DOHH2 (cell line): ENCODE results near the gene TNRC18.

ENCODE experiments used
- H3F3A ChIP-seq: fragments of 200-600 bp; sonication (generic), shearing (Covaris generic); 2 replicates; pipeline ENCODE4 v1.6.0; 2016; ENCODE audit warnings: antibody characterized with exemption, mild to moderate bottlenecking; ENCODE audit not compliant: control insufficient read depth, insufficient read depth
- H3K27ac ChIP-seq: fragments of 200-600 bp; sonication (generic); 2 replicates; pipeline ENCODE4 v1.5.1; 2014; ENCODE audit warnings: low read depth, mild to moderate bottlenecking, low read length, moderate library complexity
- H3K27me3 ChIP-seq: fragments of 200-600 bp; sonication (generic); 2 replicates; pipeline ENCODE4 v1.6.1; 2014; ENCODE audit warnings: mild to moderate bottlenecking, low read length, mixed read lengths; ENCODE audit not compliant: control insufficient read depth
- H3K36me3 ChIP-seq: fragments of 200-600 bp; sonication (generic); 2 replicates; pipeline ENCODE4 v1.6.1; 2014; ENCODE audit warnings: mild to moderate bottlenecking, low read length, moderate library complexity, mixed read lengths; ENCODE audit not compliant: control insufficient read depth
- H3K4me1 ChIP-seq: fragments of 200-600 bp; sonication (generic); 2 replicates; pipeline ENCODE4 v1.6.1; 2014; ENCODE audit warnings: mild to moderate bottlenecking, low read length, mixed read lengths; ENCODE audit not compliant: control insufficient read depth
- H3K4me2 ChIP-seq: fragments of 200-600 bp; sonication (generic); 2 replicates; pipeline ENCODE4 v1.6.0; 2014; ENCODE audit warnings: mild to moderate bottlenecking, low read length, moderate library complexity
- H3K4me3 ChIP-seq: fragments of 200-600 bp; sonication (generic); 2 replicates; pipeline ENCODE4 v1.5.1; 2014; ENCODE audit warnings: mild to moderate bottlenecking, low read length, mixed read lengths
- H3K79me2 ChIP-seq: fragments of 200-600 bp; sonication (generic); 2 replicates; pipeline ENCODE4 v1.6.1; 2014; ENCODE audit warnings: mild to moderate bottlenecking, low read length, mixed read lengths; ENCODE audit not compliant: control insufficient read depth
- H3K9me2 ChIP-seq: fragments of 200-600 bp; sonication (generic); replicated peaks from 2 replicates; pipeline ENCODE4 v1.6.1; 2014; ENCODE audit warnings: mild to moderate bottlenecking, low read length, mixed read lengths; ENCODE audit not compliant: control insufficient read depth
- H3K9me3 ChIP-seq: fragments of 200-600 bp; sonication (generic); 2 replicates; pipeline ENCODE4 v1.6.1; 2014; ENCODE audit warnings: antibody characterized with exemption, low read length, mixed read lengths; ENCODE audit not compliant: control insufficient read depth, insufficient read depth
- H4K20me1 ChIP-seq: fragments of 200-600 bp; sonication (generic); 2 replicates; pipeline ENCODE4 v1.6.0; 2014; ENCODE audit warnings: low read depth, mild to moderate bottlenecking, antibody characterized with exemption, low read length, moderate library complexity; ENCODE audit not compliant: control insufficient read depth, insufficient read depth
- CTCF ChIP-seq: fragments of 200-600 bp; sonication (generic); IDR thresholded peaks from one replicate; pipeline ENCODE4 v1.5.1; 2014; ENCODE audit warnings: antibody characterized with exemption, mild to moderate bottlenecking, low read depth, low read length; ENCODE audit not compliant: poor library complexity, severe bottlenecking
- EZH2phosphoT487 ChIP-seq: fragments of 200-600 bp; sonication (generic); IDR thresholded peaks from 2 replicates; pipeline ENCODE4 v1.6.1; 2017; ENCODE audit warnings: borderline replicate concordance, mild to moderate bottlenecking, antibody characterized with exemption, low read length, moderate library complexity, mixed read lengths

Gene TNRC18

GRCh38 chr7:5377816-5378215, 45.8 kb downstream of the TNRC18 start:
- Histone ChIP-seq H3K9me3 (no peaks in the 10 kb centered on the region), H3K27ac (no peak overlapping the region), H3K4me1 (no peaks in the 10 kb centered on the region), H3K27me3 (no peaks in the 10 kb centered on the region), H3K9me2 (no peaks in the 10 kb centered on the region), H3K4me3 (no peak overlapping the region), H3F3A (no peaks in the 10 kb centered on the region), H3K36me3 (peaks cover 8% of the 10 kb centered on the region), H3K79me2 (peaks cover 35% of the 10 kb centered on the region), H4K20me1 (peaks cover 6% of the 10 kb centered on the region; the same call in 1 of the 2 replicates), H3K4me2 (no peak overlapping the region)
- TF ChIP-seq EZH2phosphoT487 = no peak
- TF ChIP-seq CTCF = no peak

GRCh38 chr7:5377279-5377678, 46.4 kb downstream of the TNRC18 start:
- H3K79me2 ChIP-seq = peaks cover 30% of the 10 kb centered on the region
- no peaks in the 10 kb centered on the region for H3F3A ChIP-seq
- H3K9me3 ChIP-seq = no peaks in the 10 kb centered on the region
- no peak overlapping the region for H3K4me3 ChIP-seq
- peaks cover 6% of the 10 kb centered on the region; the same call in 1 of the 2 replicates for H4K20me1 ChIP-seq
- H3K36me3 ChIP-seq = peaks cover 8% of the 10 kb centered on the region
- H3K9me2 ChIP-seq = no peaks in the 10 kb centered on the region
- H3K27me3 ChIP-seq = no peaks in the 10 kb centered on the region
- H3K27ac ChIP-seq = no peak overlapping the region
- H3K4me2 ChIP-seq = no peak overlapping the region
- H3K4me1 ChIP-seq = no peaks in the 10 kb centered on the region
- no peak for TF ChIP-seq EZH2phosphoT487
- no peak for TF ChIP-seq CTCF

- H3K9me2 ChIP-seq = no peaks in the 10 kb centered on the region
- peaks cover 11% of the 10 kb centered on the region for H3K36me3 ChIP-seq
- no peaks in the 10 kb centered on the region for H3K9me3 ChIP-seq
- H4K20me1 ChIP-seq = peaks cover 3% of the 10 kb centered on the region; the same call in 1 of the 2 replicates
- peaks cover 19% of the 10 kb centered on the region for H3K79me2 ChIP-seq
- no peaks in the 10 kb centered on the region for H3F3A ChIP-seq
- no peak for TF ChIP-seq EZH2phosphoT487
- no peak for TF ChIP-seq CTCF
- no peak overlapping the region for H3K4me3 ChIP-seq
- H3K4me1 ChIP-seq = no peaks in the 10 kb centered on the region
- no peaks in the 10 kb centered on the region for H3K27me3 ChIP-seq
- no peak overlapping the region for H3K4me2 ChIP-seq
- no peak overlapping the region for H3K27ac ChIP-seq
Observed at GRCh38 chr7:5375925-5376324, 47.7 kb downstream of the TNRC18 start.

GRCh38 chr7:5374464-5374863, 49.2 kb downstream of the TNRC18 start:
- H3K9me3 ChIP-seq = no peaks in the 10 kb centered on the region
- peaks cover 16% of the 10 kb centered on the region for H3K36me3 ChIP-seq
- H3K9me2 ChIP-seq = no peaks in the 10 kb centered on the region
- no peaks in the 10 kb centered on the region for H3F3A ChIP-seq
- no peak for TF ChIP-seq EZH2phosphoT487
- no peak for TF ChIP-seq CTCF
- H3K27me3 ChIP-seq = no peaks in the 10 kb centered on the region
- no peaks in the 10 kb centered on the region; the same call in 1 of the 2 replicates for H4K20me1 ChIP-seq
- H3K79me2 ChIP-seq = peaks cover 5% of the 10 kb centered on the region; the same call in 1 of the 2 replicates
- H3K27ac ChIP-seq = no peak overlapping the region
- no peak overlapping the region for H3K4me2 ChIP-seq
- H3K4me3 ChIP-seq = no peak overlapping the region
- H3K4me1 ChIP-seq = no peaks in the 10 kb centered on the region
